Measurements from ENCODE around the gene FOXJ3. TPM values are rescaled to one million over a fixed set of nuclear protein-coding genes. Genes with fewer than 3 reads are reported as not detected.

Gene FOXJ3
- total and polyA plus RNA-seq, 2 of the 8 experiments (the other 6 are each of a cell fraction or from before 2014, with no cell fraction given) = 48.6 to 51.9 TPM

GRCh38 chr1:42192106-42192505 is 142.9 kb downstream of the FOXJ3 start:
- POLR2A ChIA-PET (ENCODE audit: partially characterized antibody) = no interaction called here
- no peak overlapping the region for H2AFZ ChIP-seq (ENCODE audit: low read length)
- no peak overlapping the region for H2AK5ac ChIP-seq (ENCODE audit: low read depth, low read length)
- H3K18ac ChIP-seq (ENCODE audit: extremely low read depth, low read length) = no peak overlapping the region
- H3K9me3 ChIP-seq (ENCODE audit: insufficient read depth in 2 of 2, low read depth in 1 of 2, low read length in 1 of 2) = no peaks in the 10 kb centered on the region
- H3K9ac ChIP-seq (replicated peaks in 1 of 4; ENCODE audit: extremely low read depth in 1 of 4, low read depth in 3 of 4, low read length in 3 of 4) = no peak overlapping the region
- H4K20me1 ChIP-seq (replicated peaks in 1 of 2; ENCODE audit: control insufficient read depth in 1 of 2, insufficient read depth in 2 of 2, low read length in 2 of 2) = peaks cover 0 to 2% of the 10 kb centered on the region in 2 experiments
- H3K4me1 ChIP-seq (replicated peaks in 1 of 4; ENCODE audit: control insufficient read depth in 3 of 4, insufficient read depth in 4 of 4, low read length in 3 of 4) = no peaks in the 10 kb centered on the region
- H3K4me3 ChIP-seq (ENCODE audit: extremely low read depth in 1 of 4, insufficient read depth in 2 of 4, low read depth in 3 of 4, low read length in 4 of 4) = no peak overlapping the region
- H4K5ac ChIP-seq (ENCODE audit: insufficient read length, low read depth, low read length) = no peak overlapping the region
- no peak for FAIRE-seq
- H2BK120ac ChIP-seq (replicated peaks; ENCODE audit: low read depth, low read length) = no peak overlapping the region
- H3K23ac ChIP-seq (ENCODE audit: insufficient read length) = no peak overlapping the region
- no peak overlapping the region for H3K4ac ChIP-seq (replicated peaks; ENCODE audit: insufficient read length, low read depth, low read length)
- H3K27me3 ChIP-seq (replicated peaks in 1 of 4; ENCODE audit: control insufficient read depth in 3 of 4, extremely low read depth in 1 of 4, insufficient read depth in 3 of 4, low read length in 3 of 4) = no peaks in the 10 kb centered on the region
- no peak overlapping the region for H3K14ac ChIP-seq (ENCODE audit: insufficient read length)
- H3K79me1 ChIP-seq (ENCODE audit: low read depth, low read length) = 0 out of 2 replicates have a peak, but pooled peaks cover 2% of the 10 kb centered on the region
- H3K27ac ChIP-seq (ENCODE audit: low read depth, low read length) = no peak overlapping the region
- no peak for TF ChIP-seq KDM1A (IDR thresholded peaks at IDR 0.05; ENCODE audit: borderline replicate concordance, low read length)
- no peak for TF ChIP-seq TAF1 (IDR thresholded peaks at IDR 0.05; ENCODE audit: low read depth, low read length)
- no peak for TF ChIP-seq ATF3 (IDR thresholded peaks at IDR 0.05; ENCODE audit: insufficient read depth, low read depth, low read length)
- no peak for TF ChIP-seq TAF7 (optimal IDR thresholded peaks at IDR 0.05; ENCODE audit: borderline replicate concordance, low read depth, low read length)
- no peak for TF ChIP-seq POLR2AphosphoS5 (IDR thresholded peaks at IDR 0.05; ENCODE audit: low read depth, low read length)
- TF ChIP-seq CBX5 (IDR thresholded peaks at IDR 0.05; ENCODE audit: low read depth, low read length) = no peak
- TF ChIP-seq MAFK (IDR thresholded peaks at IDR 0.05; ENCODE audit: low read depth, low read length) = no peak
- TF ChIP-seq ASH2L (IDR thresholded peaks at IDR 0.05; ENCODE audit: low read length) = no peak
- TF ChIP-seq SP1 (IDR thresholded peaks at IDR 0.05; ENCODE audit: low read depth, low read length) = no peak
- TF ChIP-seq NRF1 (IDR thresholded peaks at IDR 0.05; ENCODE audit: low read depth, low read length) = no peak
- no peak for TF ChIP-seq FOSL1 (IDR thresholded peaks at IDR 0.05; ENCODE audit: insufficient read depth, low read depth, low read length)
- H2BK12ac ChIP-seq (ENCODE audit: low read depth, low read length) = no peak overlapping the region
- no peaks in the 10 kb centered on the region for H3K79me2 ChIP-seq (ENCODE audit: control insufficient read depth in 1 of 2, insufficient read depth in 2 of 2, low read length in 2 of 2)
- no peak overlapping the region for H3K4me2 ChIP-seq (ENCODE audit: insufficient read depth in 1 of 2, low read depth in 2 of 2, low read length in 2 of 2)
- DNase-seq (ENCODE audit: low read depth in 1 of 2, low spot score in 2 of 2) = no peak
- 87% methylated on average over 4 of the region's 4 CpGs; no CpG with 5 or more reads in 1 of the 2 experiments for WGBS, 2 experiments (ENCODE audit: extremely low coverage in 1 of 2, insufficient coverage in 1 of 2, insufficient read length in 1 of 2, insufficient replicate concordance in 2 of 2, low coverage in 1 of 2, low lambda C conversion rate in 2 of 2, missing lambda C conversion rate in 1 of 2)
- no peak overlapping the region for H2BK20ac ChIP-seq (ENCODE audit: low read length)
- CTCF ChIA-PET (ENCODE audit: partially characterized antibody) = interaction anchor here (1.0 to 2.7 kb wide), 4 partner anchors 15 to 145 kb away, joined by 3 to 14 read pairs (median 5); no protein-coding TSS in a partner anchor
- H3K23me2 ChIP-seq (ENCODE audit: low read depth, low read length) = no peaks in the 10 kb centered on the region
- H2BK15ac ChIP-seq (ENCODE audit: low read length) = no peak overlapping the region
- no peak overlapping the region for H3K56ac ChIP-seq (replicated peaks; ENCODE audit: insufficient read length, low read depth, low read length)
- H4K91ac ChIP-seq (replicated peaks; ENCODE audit: insufficient read length, low read length) = no peak overlapping the region
- peaks cover 0 to 27% (median 12%) of the 10 kb centered on the region in 4 experiments; a peak in 4 of 8 replicates for H3K36me3 ChIP-seq (ENCODE audit: control insufficient read depth in 2 of 4, insufficient read depth in 4 of 4, low read length in 3 of 4)
- no peak overlapping the region for H4K8ac ChIP-seq (ENCODE audit: extremely low read depth, insufficient read depth, low read length)
- H2BK5ac ChIP-seq (ENCODE audit: low read depth, low read length) = no peak overlapping the region

Measured in H1 (cell line).